AG20443 (cell line): ENCODE measurements around the gene GFRAL.
"Not testable (repeated sequence)": the region's sequence is repeated elsewhere in the genome, so short reads cannot be mapped to it uniquely, and the experiment has no call there.

Experiments used
- DNase-seq: peaks from one replicate; pipeline ENCODE4 v3.0.0; 2012; ENCODE audit warnings: low spot score, mixed read lengths

The GFRAL gene

GRCh38 chr6:55327169-55327568, at the start of gene GFRAL:
TSS of gene GFRAL (plus strand) at chr6:55327469. CDS start at chr6:55327555, 86 bp downstream.
- no peak for DNase-seq

- no peak for DNase-seq
Measured at GRCh38 chr6:55277646-55278045, 49.6 kb upstream of the GFRAL start.

GRCh38 chr6:55281215-55281614, 46.1 kb upstream of the GFRAL start:
- no peak for DNase-seq

GRCh38 chr6:55282115-55282514, 45.2 kb upstream of the GFRAL start:
- no peak for DNase-seq

- no peak for DNase-seq
Measured at GRCh38 chr6:55286824-55287223, 40.4 kb upstream of the GFRAL start.

GRCh38 chr6:55290736-55291135, 36.5 kb upstream of the GFRAL start:
- no peak for DNase-seq

- DNase-seq, result no peak
Measured at GRCh38 chr6:55293116-55293515, 34.2 kb upstream of the GFRAL start.

GRCh38 chr6:55297214-55297613, 30.1 kb upstream of the GFRAL start:
- not testable (repeated sequence) for DNase-seq

- DNase-seq, result no peak
Measured at GRCh38 chr6:55299286-55299985, 27.8 kb upstream of the GFRAL start.

DNA sequence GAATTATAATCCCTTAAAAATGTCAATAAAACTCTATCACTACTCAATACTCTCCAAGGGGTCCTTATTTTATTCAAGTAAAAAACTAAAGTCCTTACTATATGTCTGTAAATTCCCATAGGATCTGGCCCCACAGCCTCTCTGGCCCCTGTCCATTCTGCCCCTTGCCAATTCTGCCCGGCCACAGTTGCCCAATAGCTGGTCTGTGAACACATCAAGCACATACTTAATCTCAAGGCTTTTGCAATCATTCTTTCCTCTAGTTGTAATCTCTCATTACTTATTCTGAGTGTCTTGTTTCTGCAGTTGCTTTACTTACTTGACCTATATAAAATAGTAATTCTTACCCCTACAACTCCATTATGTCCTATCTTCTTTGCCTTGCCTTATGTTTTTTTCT, 22.5 kb upstream of the GFRAL start:
- DNase-seq, result no peak

- no peak for DNase-seq
Measured at GRCh38 chr6:55319961-55320695, 7.1 kb upstream of the GFRAL start.

DNA sequence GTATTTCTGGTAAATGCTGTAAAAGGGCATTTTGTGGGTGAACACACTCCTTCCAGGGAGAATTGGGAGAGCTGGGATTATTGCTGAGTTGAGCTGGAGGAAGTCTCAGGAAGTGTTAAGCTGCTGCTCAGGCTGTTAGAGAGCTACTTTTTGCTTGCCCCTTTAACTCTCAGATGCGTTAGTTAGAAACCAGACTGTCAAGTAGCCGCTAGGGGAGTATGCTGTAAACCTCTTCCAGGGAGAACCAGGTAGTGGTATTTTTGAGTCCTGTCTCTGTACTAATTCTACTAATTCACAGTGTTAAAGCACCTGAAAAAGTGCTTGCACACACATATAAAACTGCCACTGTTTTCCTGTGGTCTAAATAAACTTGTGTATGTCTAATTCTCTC, 6.6 kb upstream of the GFRAL start:
- no peak for DNase-seq

- no peak for DNase-seq
Measured at GRCh38 chr6:55377150-55377549, 49.9 kb downstream of the GFRAL start.

DNA sequence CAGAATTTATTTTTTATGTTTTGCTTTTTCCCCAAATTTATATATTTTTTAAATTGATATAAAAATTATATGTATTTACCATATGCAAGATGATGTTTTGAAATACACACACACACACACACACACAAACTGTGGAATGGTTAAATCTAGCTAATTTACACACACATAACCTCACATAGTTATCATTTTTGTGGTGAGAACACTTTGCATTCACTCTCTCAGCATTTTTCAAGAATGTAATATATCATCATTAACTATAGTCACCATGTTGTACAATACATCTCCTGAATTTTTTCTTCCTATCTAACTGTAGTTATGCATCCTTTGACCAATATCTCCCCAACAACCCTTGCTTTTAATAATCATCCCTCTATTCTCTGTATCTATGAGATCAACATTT, 52.2 kb downstream of the GFRAL start:
- no peak for DNase-seq

GRCh38 chr6:55379895-55380294, 52.6 kb downstream of the GFRAL start:
- DNase-seq, result no peak

- no peak for DNase-seq
Measured at GRCh38 chr6:55388211-55388610, 60.9 kb downstream of the GFRAL start.

- no peak for DNase-seq
Measured at GRCh38 chr6:55395871-55396270, 68.6 kb downstream of the GFRAL start.

DNA sequence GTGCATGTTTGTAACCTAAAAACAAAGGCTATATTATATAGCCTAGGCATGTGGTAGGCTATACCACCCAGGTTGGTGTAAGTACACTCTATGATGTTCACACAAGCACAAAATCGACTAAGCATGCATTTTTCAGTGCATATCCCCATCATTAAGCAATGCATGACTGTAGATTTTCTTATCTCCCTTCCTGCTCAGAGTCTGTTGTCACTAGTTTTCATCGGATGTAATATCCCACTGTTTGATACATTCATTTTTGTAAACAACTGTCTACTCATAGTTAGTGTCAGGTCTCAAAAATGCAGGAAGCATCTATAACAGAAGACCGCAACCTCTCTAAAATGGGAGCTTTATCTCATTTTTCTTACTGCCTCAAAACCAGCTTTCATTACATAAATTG, 70.7 kb downstream of the GFRAL start:
- no peak for DNase-seq

- no peak for DNase-seq
Measured at GRCh38 chr6:55399351-55399750, 72.1 kb downstream of the GFRAL start.

- DNase-seq, result no peak
Measured at GRCh38 chr6:55405474-55406235, 78.4 kb downstream of the GFRAL start.

DNA sequence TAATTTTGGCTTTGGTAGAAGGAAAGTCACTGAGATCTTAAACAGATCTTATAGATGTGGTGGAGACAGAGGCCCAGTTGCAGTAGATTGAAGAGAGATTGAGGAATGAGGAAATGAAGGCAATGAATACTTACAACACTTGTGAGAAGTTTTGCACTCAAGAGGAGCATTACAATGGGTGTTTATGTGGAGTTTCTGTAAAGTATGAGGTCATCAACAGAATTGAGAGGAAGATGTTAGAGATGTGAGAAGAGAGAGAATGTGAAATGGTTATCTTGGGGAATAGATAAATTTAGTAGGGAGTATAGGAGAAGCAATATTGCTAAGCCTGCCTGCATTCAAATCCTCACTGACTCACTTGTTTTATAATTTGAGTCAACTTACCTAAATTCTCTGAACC, 83.4 kb downstream of the GFRAL start:
- DNase-seq, result no peak

DNA sequence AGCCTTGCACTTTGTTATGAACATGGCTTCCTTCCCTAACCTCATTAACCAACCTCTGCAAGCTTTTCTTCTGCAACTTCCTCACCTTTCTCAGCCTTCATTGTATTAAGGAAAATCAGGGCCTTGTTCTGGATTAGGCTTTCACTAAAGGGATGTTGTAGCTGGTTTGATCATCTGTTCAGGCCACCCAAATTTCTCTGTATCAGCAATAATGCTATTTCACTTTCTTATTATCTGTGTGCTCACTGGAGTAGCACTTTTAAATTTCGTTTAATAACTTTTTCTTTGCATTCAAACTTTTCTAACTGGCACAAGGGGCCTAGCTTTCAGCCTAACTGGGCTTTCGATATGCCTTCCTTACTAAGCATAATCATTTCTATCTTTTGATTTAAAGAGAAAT, 96.7 kb downstream of the GFRAL start:
- no peak for DNase-seq
